ENCODE measurements around the gene CSF3R.

CSF3R gene

DNA sequence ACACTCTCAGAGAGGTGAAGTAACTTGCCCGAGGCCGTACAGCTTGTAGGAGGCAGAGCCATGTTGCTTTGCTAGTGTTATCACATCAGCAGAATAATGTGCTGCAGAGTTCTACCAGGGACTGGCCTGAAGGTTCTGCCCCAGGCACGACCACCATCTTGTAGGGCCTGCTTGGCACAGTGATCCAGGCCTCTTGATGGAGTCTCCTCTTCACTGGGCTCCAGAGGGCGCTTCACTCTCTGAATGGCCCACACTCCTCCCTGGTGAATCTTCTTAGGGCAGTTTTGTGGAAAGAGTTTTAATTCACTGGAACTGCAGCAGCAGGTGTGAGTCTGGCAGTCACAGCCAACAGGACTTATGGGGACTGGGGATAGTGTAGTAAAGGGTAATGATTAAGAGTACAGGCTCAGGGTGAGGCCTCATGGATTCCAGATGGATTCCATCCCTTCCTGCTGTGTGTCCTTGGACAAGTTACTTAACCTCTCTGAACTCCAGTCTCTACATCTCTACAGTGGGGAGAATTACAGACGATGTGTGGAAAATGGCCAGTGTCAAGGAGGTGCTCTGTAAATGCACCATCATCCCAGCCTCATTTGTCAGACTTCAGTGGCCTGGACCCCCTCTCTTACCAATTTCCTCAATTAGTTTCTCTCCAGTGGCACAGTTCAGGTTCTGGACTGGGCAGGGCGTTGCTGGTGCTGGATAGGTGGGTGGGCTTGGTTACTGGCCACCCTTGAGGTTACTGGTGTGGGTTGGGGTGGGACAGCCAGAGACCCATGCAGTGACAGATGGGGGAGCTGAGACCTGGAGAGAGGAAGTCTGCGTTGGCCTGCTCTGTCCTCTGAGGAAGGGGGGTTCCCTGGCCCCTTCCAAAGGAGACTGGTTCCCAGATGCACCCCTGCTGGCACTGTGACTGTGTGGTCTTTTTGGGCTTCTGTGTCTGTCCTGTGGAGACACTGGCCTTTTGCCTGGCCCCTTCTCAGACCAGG, 45.9 kb upstream of the CSF3R start:
- no peak overlapping the region for H3K4me3 ChIP-seq (replicated peaks; ENCODE audit: low read depth, low read length)
- no peaks in the 10 kb centered on the region; the same call in none of the 2 replicates for H3K27me3 ChIP-seq (replicated peaks; ENCODE audit: control insufficient read depth, insufficient read depth, low read length)
- no peaks in the 10 kb centered on the region for H3K36me3 ChIP-seq (ENCODE audit: control insufficient read depth, insufficient read depth, low read length)
- TF ChIP-seq, protein P1, sequence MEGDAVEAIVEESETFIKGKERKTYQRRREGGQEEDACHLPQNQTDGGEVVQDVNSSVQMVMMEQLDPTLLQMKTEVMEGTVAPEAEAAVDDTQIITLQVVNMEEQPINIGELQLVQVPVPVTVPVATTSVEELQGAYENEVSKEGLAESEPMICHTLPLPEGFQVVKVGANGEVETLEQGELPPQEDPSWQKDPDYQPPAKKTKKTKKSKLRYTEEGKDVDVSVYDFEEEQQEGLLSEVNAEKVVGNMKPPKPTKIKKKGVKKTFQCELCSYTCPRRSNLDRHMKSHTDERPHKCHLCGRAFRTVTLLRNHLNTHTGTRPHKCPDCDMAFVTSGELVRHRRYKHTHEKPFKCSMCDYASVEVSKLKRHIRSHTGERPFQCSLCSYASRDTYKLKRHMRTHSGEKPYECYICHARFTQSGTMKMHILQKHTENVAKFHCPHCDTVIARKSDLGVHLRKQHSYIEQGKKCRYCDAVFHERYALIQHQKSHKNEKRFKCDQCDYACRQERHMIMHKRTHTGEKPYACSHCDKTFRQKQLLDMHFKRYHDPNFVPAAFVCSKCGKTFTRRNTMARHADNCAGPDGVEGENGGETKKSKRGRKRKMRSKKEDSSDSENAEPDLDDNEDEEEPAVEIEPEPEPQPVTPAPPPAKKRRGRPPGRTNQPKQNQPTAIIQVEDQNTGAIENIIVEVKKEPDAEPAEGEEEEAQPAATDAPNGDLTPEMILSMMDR (IDR thresholded peaks at IDR 0.05; ENCODE audit: insufficient read depth, low read length, poor library complexity, severe bottlenecking), result peak; percentile 40
- DNase-seq (ENCODE audit: extremely low read depth, insufficient read length), result no peak

DNA sequence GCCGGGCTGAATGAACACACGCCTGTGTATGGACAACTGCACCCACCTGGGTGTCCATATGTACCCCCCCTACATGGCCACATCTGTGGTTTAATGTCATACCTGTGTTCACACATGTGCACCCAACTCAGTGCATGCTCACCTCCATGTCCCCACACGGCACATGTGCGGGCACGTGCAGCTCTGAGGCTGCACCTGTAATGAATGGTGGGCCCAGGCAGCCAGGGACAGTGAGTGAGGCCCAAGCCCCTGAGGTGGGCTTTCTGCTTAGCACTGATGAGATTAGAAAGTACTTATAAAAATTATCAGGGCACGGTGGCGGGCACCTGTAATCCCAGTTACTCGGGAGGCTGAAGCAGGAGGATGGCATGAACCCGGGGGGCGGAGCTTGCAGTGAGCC, 42.5 kb upstream of the CSF3R start:
- Histone ChIP-seq H3K4me3 (replicated peaks; ENCODE audit: low read depth, low read length) (no peak overlapping the region), H3K36me3 (ENCODE audit: control insufficient read depth, insufficient read depth, low read length) (no peaks in the 10 kb centered on the region), H3K27me3 (replicated peaks; ENCODE audit: control insufficient read depth, insufficient read depth, low read length) (no peaks in the 10 kb centered on the region; the same call in 1 of the 2 replicates)
- TF ChIP-seq, protein P1 (IDR thresholded peaks at IDR 0.05; ENCODE audit: insufficient read depth, low read length, poor library complexity, severe bottlenecking), result no peak
- DNase-seq (ENCODE audit: extremely low read depth, insufficient read length), result no peak

DNA sequence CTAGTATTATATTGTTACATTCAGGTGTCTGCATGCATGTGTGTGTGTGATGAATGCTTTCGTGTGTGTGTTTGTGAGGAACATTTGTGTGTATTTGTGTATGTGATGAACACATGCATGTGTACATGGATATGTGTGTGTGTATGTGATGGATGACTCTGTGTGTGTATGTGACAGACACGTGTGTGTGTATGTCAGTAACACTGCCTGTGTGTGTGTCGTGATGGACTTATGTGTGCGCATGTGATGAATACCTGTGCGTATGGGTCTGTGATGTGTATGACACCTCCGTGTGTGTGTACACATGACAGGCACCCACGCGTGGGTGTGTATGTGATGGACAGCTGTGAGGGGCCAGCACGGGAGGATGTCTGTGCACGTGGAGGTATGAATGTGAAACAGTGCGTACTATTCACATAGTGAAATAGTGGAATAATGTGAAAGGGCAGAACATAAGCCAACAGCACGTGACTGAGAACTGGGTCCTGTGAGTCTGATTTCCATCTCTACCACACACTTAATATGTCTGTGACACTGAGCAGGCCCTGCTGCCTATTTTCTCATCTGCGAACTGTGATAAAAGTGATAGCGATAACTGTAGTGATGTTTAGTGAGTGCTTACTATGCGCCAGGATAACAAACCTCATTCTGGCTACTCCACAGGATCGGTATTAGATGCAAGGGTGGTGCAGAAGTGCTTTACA, 41.8 kb upstream of the CSF3R start:
- DNase-seq (ENCODE audit: extremely low read depth, insufficient read length), result no peak
- Histone ChIP-seq H3K27me3 (replicated peaks; ENCODE audit: control insufficient read depth, insufficient read depth, low read length) (no peaks in the 10 kb centered on the region; the same call in 1 of the 2 replicates), H3K36me3 (ENCODE audit: control insufficient read depth, insufficient read depth, low read length) (no peaks in the 10 kb centered on the region), H3K4me3 (replicated peaks; ENCODE audit: low read depth, low read length) (no peak overlapping the region)
- TF ChIP-seq, protein P1 (IDR thresholded peaks at IDR 0.05; ENCODE audit: insufficient read depth, low read length, poor library complexity, severe bottlenecking), result no peak

GRCh38 chr1:36523850-36524249, 41.1 kb upstream of the CSF3R start:
- Histone ChIP-seq H3K27me3 (replicated peaks; ENCODE audit: control insufficient read depth, insufficient read depth, low read length) (no peaks in the 10 kb centered on the region; the same call in 1 of the 2 replicates), H3K36me3 (ENCODE audit: control insufficient read depth, insufficient read depth, low read length) (no peaks in the 10 kb centered on the region), H3K4me3 (replicated peaks; ENCODE audit: low read depth, low read length) (no peak overlapping the region)
- TF ChIP-seq, protein P1 (IDR thresholded peaks at IDR 0.05; ENCODE audit: insufficient read depth, low read length, poor library complexity, severe bottlenecking), result no peak
- DNase-seq (ENCODE audit: extremely low read depth, insufficient read length), result no peak

DNA sequence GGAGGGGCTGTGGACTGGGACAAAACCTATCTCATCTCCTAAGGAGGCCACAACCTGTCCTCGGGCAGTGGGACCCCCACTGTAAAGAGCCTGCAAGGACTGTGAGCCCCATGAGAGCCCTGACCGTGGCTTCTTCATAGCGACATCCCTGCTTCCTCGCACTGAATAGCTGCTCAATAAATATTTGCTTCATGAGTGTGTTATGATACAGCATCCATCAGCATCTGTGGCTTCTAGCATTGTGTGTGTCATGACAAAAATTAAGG, 40.5 kb upstream of the CSF3R start:
- no peaks in the 10 kb centered on the region for H3K36me3 ChIP-seq (ENCODE audit: control insufficient read depth, insufficient read depth, low read length)
- TF ChIP-seq, protein P1 (IDR thresholded peaks at IDR 0.05; ENCODE audit: insufficient read depth, low read length, poor library complexity, severe bottlenecking), result no peak

More for the DNA sequence above, 40.5 kb upstream of the CSF3R start:
- Histone ChIP-seq H3K4me3 (replicated peaks; ENCODE audit: low read depth, low read length) (no peak overlapping the region), H3K27me3 (replicated peaks; ENCODE audit: control insufficient read depth, insufficient read depth, low read length) (no peaks in the 10 kb centered on the region; the same call in 1 of the 2 replicates)
- DNase-seq (ENCODE audit: extremely low read depth, insufficient read length), result no peak
